Breast epithelium (tissue), 3 donors: ENCODE measurements around the gene FRMPD4.

ENCODE experiments used
- CTCF ChIP-seq, 3 donors: fragments of 450-650 bp; IDR thresholded peaks; one replicate each; pipeline ENCODE4 v1.5.1; 2016 to 2017; ENCODE audit warnings: antibody characterized with exemption in 3 of 3, mild to moderate bottlenecking in 3 of 3, moderate library complexity in 3 of 3
- POLR2A ChIP-seq: fragments of 450-650 bp; IDR thresholded peaks from one replicate; pipeline ENCODE4 v1.6.1; 2016; ENCODE audit warnings: antibody characterized with exemption, mild to moderate bottlenecking, moderate library complexity
- POLR2AphosphoS5 ChIP-seq, 3 donors: sonication (generic); formaldehyde crosslinking; IDR thresholded peaks; one replicate each; pipeline ENCODE4 v1.6.1; 2017; ENCODE audit warnings: antibody characterized with exemption in 3 of 3

DNA sequence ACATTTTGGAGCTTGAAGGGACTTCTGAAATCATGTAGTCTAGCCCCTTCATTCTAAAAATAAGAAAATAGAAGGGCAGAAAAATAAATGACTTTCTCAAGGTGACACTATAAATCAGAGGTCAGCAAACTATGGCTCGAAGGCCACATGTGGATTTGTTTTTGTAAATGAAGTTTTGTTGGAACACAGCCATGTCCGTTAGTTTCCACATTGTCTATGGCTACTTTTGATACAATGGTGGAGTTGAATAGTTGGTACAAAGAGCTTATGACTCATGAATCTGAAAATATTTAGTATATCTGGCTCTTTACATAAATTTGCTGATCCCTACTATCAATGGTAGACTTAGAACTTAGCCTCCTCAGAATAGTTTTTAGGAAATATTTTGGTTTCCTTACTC is 350.5 kb downstream of the FRMPD4 start:
- no peak for TF ChIP-seq CTCF (IDR thresholded peaks at IDR 0.05)
- TF ChIP-seq POLR2AphosphoS5 (IDR thresholded peaks at IDR 0.05): no peak
- TF ChIP-seq POLR2A: no peak
